GM12874 (cell line): ENCODE data around the gene CASZ1.

Experiments
- TF ChIP-seq, protein P1 (sequence below): IDR thresholded peaks from 2 replicates; pipeline ENCODE4 v1.5.1; 2011; ENCODE audit warnings: low read depth, mild to moderate bottlenecking, control low read depth, low read length, moderate library complexity; ENCODE audit not compliant: insufficient read depth

Gene CASZ1

GRCh38 chr1:10835822-10836421 lies 39.5 kb upstream of the CASZ1 start:
- TF ChIP-seq, protein P1, sequence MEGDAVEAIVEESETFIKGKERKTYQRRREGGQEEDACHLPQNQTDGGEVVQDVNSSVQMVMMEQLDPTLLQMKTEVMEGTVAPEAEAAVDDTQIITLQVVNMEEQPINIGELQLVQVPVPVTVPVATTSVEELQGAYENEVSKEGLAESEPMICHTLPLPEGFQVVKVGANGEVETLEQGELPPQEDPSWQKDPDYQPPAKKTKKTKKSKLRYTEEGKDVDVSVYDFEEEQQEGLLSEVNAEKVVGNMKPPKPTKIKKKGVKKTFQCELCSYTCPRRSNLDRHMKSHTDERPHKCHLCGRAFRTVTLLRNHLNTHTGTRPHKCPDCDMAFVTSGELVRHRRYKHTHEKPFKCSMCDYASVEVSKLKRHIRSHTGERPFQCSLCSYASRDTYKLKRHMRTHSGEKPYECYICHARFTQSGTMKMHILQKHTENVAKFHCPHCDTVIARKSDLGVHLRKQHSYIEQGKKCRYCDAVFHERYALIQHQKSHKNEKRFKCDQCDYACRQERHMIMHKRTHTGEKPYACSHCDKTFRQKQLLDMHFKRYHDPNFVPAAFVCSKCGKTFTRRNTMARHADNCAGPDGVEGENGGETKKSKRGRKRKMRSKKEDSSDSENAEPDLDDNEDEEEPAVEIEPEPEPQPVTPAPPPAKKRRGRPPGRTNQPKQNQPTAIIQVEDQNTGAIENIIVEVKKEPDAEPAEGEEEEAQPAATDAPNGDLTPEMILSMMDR, result no peak

GRCh38 chr1:10835421-10835820 lies 39.0 kb upstream of the CASZ1 start:
- TF ChIP-seq, protein P1, result no peak

DNA sequence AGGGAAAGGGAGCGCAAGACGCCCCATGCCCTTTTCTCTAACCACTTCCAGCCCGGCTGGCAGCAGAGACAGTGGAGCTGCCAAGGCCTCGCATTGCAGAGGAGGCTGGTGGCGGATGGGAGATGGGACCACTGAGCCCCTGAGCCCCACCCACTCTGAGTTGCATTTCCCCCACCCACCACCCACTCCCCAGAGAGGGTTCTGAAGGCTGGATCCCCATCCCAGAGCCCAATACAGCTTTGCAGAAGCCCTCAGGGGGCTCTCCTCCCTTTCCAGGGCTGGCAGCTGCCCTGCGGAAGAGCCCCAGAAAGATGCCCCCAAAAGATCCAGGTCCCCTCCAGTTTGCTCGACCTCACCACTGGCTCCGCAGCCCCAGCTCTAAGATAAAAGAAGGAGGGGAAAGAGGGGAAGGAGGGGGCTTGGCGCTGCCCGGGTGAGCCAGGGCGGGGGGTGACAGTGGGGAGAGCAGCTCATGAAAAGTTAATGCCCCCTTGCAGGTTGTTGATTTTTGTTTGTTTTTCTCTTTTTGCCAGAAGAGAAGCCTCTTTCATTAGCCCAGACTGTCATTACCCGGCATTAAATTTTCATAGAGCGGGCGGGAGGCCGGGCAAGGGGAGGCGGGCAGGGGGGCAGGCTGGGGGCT lies 38.4 kb upstream of the CASZ1 start:
- TF ChIP-seq, protein P1, result no peak

DNA sequence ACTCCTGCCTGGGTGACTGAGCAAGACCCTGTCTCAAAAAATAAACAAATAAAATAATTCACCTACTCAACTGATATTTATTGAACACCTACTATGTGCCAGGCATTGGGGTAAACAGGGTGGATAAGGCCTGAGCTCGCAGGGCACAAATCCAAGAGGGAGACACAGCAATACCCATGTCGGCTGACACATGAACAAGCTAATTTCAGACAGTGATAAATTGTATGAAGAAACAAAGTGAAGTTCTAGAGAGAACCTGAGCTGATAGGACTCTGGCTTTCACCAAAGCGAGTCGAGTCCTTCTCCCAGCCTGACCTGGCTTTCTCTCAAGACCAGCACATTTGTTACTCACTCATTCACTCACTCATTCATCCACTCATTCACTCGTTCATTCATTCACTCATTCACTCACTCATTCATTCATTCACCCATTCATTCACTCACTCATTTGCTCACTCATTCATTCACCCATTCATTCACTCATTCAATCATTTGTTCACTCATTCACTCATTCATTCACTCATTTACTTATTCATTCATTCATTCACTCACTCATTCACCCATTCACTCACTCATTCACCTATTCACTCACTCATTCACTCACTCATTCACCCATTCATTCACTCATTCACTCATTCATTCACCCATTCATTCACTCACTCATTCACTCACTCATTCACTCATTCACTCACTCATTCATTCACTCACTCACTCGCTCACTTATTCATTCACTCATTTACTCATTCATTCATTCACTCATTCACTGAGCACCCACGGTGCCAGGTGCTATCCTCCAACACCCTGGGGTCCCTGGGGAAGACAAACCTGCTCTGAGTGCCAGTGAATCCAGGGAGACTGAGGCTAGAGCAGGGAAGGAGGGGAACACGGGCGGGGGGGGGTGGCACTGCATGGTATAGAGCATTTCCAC lies 37.4 kb upstream of the CASZ1 start:
- TF ChIP-seq, protein P1, result no peak

GRCh38 chr1:10832703-10833102 lies 36.3 kb upstream of the CASZ1 start:
- TF ChIP-seq, protein P1, result no peak

- TF ChIP-seq, protein P1, result no peak
Measured at GRCh38 chr1:10830961-10831668, 34.7 kb upstream of the CASZ1 start.
